Stimulated activated CD8-positive, alpha-beta memory T cell treated with anti-CD3 and anti-CD28 coated beads, Interleukin-4, amount 100 ng/mL, for 48 hours (primary cell): ENCODE data around the gene FGR.
"Not testable (repeated sequence)": the region's sequence is repeated elsewhere in the genome, so short reads cannot be mapped to it uniquely, and the experiment has no call there.

Experiments used
- DNase-seq: peaks from one replicate; pipeline ENCODE4 v3.0.0-alpha.2; 2020

Gene FGR

GRCh38 chr1:27659497-27660299 lies 24.7 kb upstream of the FGR start:
- peak; percentile 93 for DNase-seq

DNA sequence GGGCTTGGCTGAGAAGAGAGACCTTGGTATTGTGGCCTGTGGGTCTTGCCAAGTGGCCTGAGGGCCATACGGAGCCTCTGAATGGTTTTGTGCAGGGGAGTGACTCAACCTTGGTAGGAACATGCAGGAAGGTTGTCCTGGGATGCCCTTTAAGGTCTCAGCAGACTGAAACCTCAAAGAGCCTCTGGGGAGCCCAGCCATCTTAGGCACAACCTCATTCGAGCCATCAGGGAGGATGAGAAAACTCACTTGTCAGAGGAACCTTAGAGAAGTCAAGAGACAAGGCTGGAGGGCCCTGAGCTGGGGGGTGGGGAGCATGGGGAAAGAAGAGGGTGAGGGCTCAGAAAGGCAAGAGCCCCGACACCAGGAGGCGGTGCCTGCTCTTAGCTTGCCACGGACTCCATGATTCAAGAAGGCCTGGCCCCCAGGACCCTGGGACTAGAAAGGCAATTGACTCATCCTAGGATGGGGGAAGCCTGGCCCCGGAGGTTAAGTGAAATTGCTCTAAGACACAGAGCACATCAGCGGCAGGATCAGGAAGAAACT lies 24.0 kb upstream of the FGR start:
- DNase-seq: peak; percentile 65

GRCh38 chr1:27656157-27656893 lies 21.3 kb upstream of the FGR start:
- DNase-seq: no peak

DNA sequence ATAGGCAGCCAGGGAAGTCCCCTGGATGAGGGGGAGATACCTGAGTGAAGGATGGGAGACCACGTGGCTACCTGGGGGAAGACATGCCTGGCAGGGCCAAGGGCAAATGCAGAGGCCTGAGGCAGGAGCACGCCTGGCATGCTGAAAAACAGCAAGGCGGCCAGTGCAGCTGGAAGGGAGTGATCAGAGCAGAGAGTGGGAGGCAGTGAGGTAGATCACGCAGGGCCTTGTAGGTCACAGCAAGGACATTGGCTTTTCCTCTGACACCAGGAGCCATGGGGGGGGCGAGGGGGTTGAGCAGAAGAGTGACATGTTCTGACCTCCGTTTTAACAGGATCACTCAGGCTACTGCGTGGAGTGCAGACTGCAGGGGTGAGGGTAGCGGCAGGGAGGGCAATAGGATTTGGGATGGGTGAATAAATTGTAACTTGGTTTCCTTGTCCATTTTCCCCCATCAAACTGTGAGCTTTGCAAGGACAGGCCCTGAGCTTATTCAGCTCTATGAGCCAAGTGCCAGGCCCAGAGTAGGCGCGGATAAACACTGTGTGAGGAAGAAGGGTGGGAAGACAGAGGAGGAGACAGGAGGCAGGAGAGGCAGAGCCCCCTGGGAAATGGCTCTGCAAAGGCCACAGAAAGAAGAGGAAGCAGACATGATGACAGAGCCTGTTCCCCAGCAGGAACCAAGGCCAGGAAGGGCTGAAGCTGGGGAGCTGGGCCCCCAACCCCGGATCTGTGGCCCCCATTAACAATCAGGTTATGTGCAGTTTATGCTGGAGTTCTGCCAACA lies 20.4 kb upstream of the FGR start:
- DNase-seq: no peak

- DNase-seq: no peak
These were observed 17.3 kb upstream of the FGR start for GRCh38 chr1:27652111-27652864.

GRCh38 chr1:27650539-27651175 lies 15.7 kb upstream of the FGR start:
- no peak for DNase-seq

DNA sequence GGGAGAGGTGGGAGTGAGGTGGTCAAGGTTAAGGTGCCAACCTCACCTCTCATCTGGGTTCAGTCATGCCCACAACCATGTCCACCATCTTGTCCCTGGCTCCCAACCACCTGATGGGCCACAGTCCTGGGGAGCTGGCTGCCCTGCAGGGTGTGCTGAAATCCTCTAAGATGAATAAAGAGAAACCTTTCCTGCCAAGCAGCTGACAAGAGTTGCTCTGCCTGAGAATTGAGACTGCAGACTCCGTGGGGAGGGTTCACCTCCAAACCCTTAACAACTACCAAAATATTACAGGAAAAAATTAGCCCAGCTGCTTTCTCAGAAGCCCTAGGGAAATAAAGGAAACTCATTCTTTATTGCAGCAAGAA lies 15.2 kb upstream of the FGR start:
- DNase-seq: no peak

GRCh38 chr1:27649306-27649635 lies 14.3 kb upstream of the FGR start:
- no peak for DNase-seq

DNA sequence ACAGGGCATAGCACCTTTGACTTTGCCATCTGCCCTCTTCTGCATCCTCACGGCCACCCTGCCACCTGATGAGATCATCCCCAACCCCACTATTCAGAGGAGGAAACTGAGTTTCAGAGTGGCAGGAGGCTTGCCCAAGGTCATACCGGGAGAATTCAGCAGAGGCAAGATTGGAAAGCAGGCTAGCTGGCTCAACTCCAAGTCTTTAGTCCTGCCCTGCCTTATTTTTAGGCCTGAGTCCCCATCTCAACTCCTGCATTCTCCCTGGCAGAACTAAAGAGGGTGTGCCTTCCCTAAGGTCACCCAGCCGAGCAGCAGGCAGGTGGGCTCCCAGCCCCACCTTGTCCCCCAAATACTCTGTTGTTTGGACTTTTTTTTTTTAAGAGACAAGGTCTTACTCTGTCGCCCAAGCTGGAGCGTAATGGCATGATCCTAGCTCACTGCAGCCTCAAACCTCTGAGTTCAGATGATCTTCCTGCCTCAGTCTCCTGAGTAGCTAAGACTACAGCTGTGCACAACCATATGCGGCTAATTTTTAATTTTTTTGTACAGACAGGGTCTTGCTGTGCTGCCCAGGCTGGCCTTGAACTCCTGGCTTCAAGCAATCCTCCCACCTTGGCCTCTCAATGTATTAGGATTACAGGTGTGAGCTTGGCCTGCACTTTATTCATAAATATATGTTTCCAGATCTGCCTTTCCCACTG lies 13.8 kb upstream of the FGR start:
- DNase-seq: no peak

DNA sequence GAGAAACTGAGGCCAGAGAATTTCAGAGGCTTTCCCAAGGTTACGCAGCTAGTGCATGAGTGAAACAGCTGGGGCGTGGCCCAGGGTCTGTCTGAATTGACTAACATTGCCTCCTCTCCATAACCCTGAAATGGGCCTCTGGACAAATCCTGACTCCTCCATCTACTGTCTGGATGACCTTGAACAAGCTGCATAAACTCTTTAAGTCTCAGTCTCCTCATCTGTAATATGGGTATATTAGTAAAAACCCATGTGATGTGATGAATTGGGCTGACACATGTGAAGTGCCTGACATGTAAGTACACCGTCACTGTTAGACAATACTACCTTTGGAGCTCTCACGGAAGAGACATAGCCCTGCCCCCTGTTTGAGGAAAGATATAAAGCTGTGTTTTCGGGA lies 12.3 kb upstream of the FGR start:
- DNase-seq: no peak

GRCh38 chr1:27646676-27647075 lies 11.7 kb upstream of the FGR start:
- no peak for DNase-seq

GRCh38 chr1:27645071-27645415 lies 10.1 kb upstream of the FGR start:
- no peak for DNase-seq

DNA sequence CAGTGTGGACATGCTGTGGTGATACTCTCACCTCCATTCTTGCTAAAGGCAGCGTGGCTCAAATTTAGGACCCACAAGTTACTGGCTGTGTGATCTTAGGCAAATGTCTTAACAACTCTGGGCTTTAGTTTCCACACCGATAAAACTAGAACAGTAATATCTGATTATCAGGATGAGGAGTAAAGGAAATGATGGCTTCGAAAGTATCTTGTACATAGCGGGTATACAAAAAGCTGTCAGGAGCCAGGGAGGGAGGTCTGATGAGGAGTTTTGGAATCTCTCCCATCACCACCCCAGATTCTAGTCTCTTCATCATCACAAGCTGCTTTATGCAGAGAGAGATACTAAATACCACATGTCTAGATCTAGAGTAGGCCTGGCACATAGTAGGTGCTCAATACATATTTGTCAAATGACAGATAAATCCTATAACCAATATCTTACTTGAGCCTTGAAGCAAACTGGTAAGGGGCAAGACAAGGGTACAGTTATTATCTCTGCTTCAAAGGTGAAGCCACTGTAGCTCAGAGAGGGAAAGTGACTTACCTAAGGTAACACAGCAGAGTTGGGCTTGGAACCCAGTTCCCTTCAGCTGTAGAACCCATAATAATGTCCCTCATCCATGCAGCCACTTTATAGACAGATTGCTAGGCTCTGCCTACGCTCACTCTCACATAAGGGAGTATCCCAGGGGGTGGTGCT lies 9.5 kb upstream of the FGR start:
- no peak for DNase-seq

GRCh38 chr1:27643600-27644368 lies 8.8 kb upstream of the FGR start:
- peak; percentile 78 for DNase-seq

GRCh38 chr1:27640514-27640913 lies 5.5 kb upstream of the FGR start:
- DNase-seq: not testable (repeated sequence)

- no peak for DNase-seq
These were observed 3.8 kb upstream of the FGR start for GRCh38 chr1:27638805-27639204.

- no peak for DNase-seq
These were observed 3.2 kb upstream of the FGR start for GRCh38 chr1:27638047-27638734.

DNA sequence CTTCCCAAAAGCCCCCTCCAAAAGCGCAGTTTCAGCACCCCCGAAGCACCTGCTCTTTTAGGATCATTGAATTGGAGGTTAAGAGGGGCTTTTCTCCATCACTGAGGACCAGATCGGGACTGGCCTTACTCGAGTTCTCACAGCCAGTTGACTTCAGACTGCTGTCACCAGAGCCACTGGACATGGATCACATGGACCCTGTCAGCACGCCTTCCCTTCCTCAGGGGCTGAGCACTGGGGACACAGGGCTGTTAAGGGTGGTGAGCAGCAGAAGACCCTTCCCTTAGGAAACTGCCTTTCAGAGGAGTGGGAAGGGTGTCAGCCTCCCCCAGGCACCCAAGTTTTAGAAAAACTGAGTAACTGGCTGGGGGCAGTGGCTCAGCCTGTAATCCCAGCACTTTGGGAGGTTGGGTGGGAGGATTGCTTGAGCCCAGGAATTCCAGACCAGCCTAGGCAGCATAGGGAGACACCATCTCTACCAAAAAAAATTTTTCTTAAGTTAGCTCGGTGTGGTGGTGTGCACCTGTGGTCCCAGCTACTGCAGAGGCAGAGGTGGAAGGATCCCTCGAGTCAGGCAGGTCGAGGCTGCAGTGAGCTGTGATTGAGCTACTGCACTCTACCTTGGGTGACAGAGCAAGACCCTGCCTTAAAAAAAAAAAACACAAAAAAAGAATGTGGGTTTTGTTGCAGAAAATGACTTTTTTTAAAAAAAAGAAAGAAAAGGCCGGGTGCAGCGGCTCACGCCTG lies 584 bp upstream of the FGR start:
- no peak for DNase-seq
